Adrenal gland (tissue), 5 donors: Measurements from ENCODE around the gene H2AZ2.

Experiments
- CTCF ChIP-seq, 6 experiments: fragments of 450-650 bp in 4 of 6; fragments of 200-600 bp in 2 of 6; sonication (generic) in 1 of 6; IDR thresholded peaks; 1 replicate in 5 of 6; 2 replicates in 1 of 6; pipeline versions ENCODE4 v1.5.1 to v1.8.0; 2016 to 2021; ENCODE audit warnings: antibody characterized with exemption in 6 of 6, mild to moderate bottlenecking in 2 of 6, moderate library complexity in 1 of 6
- POLR2A ChIP-seq, 2 donors: fragments of 450-650 bp; IDR thresholded peaks; one replicate each; pipeline ENCODE4 v1.6.1; 2017; ENCODE audit warnings: antibody characterized with exemption in 2 of 2, mild to moderate bottlenecking in 2 of 2, moderate library complexity in 1 of 2
- donor health status: DM: no; HTN: no; CAD: no.

DNA sequence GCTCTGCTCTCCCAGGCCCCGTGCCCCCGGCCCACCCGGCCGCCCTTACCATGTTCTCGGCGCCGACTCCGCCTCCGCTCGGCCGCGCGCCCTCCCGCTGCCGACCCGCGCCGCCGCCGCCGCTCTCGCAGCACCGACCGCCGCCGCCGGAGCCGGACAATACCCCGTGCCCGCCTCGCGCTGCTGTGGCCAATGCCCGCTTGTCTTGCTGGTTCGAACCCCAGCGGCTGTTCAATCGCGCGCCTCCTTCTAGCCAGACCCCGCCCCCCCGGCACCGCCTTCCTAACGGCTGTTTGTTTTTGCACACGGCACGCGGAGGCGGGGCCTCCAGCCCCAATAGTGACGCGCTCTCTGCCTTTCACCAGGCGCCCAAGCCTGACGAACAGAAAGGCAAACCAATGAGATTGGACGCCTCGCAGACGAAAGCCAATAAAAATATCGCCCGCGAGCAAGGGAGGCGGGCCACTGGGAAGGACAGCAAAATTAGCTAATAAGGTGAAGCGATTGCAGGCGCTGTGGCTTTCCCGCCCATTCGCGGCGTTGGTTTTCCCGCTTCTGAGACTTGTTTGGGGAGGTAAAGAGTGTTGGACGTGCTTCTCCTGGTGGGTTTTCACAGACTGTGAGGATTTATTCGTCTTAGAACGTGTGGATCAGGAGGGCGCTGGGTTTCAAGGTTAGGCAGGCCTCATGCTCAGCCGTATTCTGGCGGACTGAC is at the start of gene H2AZ2:
- TF ChIP-seq CTCF (IDR thresholded peaks at IDR 0.05) (peak in 1 of 6 experiments; percentile 38), POLR2A (IDR thresholded peaks at IDR 0.05) (peak; percentile 92 to 94)
